Activated CD4-positive, alpha-beta T cell treated with anti-CD3 and anti-CD28 coated beads, Interleukin-10, Interleukin-2, amounts not matched to agents 100 ng/mL and 50 ng/mL, durations not matched to agents 16 hours and 8 hours (primary cell): Measurements from ENCODE around the gene CTDSP2.
"Not testable (repeated sequence)": the region's sequence is repeated elsewhere in the genome, so short reads cannot be mapped to it uniquely, and the experiment has no call there.

ENCODE experiments used
- DNase-seq: peaks from one replicate; pipeline ENCODE4 v3.0.0-alpha.2; 2020

The CTDSP2 gene

GRCh38 chr12:57852200-57852599 lies 5.7 kb upstream of the CTDSP2 start:
- no peak for DNase-seq

- no peak for DNase-seq
Measured at GRCh38 chr12:57851552-57851951, 5.0 kb upstream of the CTDSP2 start.

GRCh38 chr12:57850854-57851430 lies 4.4 kb upstream of the CTDSP2 start:
- DNase-seq: no peak

- not testable (repeated sequence) for DNase-seq
Measured at GRCh38 chr12:57849447-57849846, 2.9 kb upstream of the CTDSP2 start.

- no peak for DNase-seq
Measured at GRCh38 chr12:57849035-57849434, 2.5 kb upstream of the CTDSP2 start.

- DNase-seq: no peak
Measured at GRCh38 chr12:57848208-57848607, 1.7 kb upstream of the CTDSP2 start.

- DNase-seq: no peak
Measured at GRCh38 chr12:57846285-57846576, 298 bp downstream of the CTDSP2 start.

- DNase-seq: peak; percentile 60
Measured at GRCh38 chr12:57845478-57846284, 848 bp downstream of the CTDSP2 start.

GRCh38 chr12:57844709-57845477 lies 1.6 kb downstream of the CTDSP2 start:
- DNase-seq: peak; percentile 50

- DNase-seq: peak; percentile 42
Measured at GRCh38 chr12:57842342-57843294, 3.9 kb downstream of the CTDSP2 start.

GRCh38 chr12:57841445-57841844 lies 5.1 kb downstream of the CTDSP2 start:
- DNase-seq: no peak

- no peak for DNase-seq
Measured at GRCh38 chr12:57840726-57841125, 5.8 kb downstream of the CTDSP2 start.

- no peak for DNase-seq
Measured at GRCh38 chr12:57839996-57840395, 6.5 kb downstream of the CTDSP2 start.

GRCh38 chr12:57838594-57839302 lies 7.8 kb downstream of the CTDSP2 start:
- DNase-seq: peak; percentile 77

- peak; percentile 17 for DNase-seq
Measured at GRCh38 chr12:57837864-57838562, 8.5 kb downstream of the CTDSP2 start.

GRCh38 chr12:57836442-57837375 lies 9.8 kb downstream of the CTDSP2 start:
- peak; percentile 65 for DNase-seq

- no peak for DNase-seq
Measured at GRCh38 chr12:57835366-57836288, 10.9 kb downstream of the CTDSP2 start.

GRCh38 chr12:57834086-57834876 lies 12.2 kb downstream of the CTDSP2 start:
- no peak for DNase-seq
